ENCODE measurements around the gene CYB561D2. TPM values are rescaled to one million over a fixed set of nuclear protein-coding genes. Genes with fewer than 3 reads are reported as not detected.

The CYB561D2 gene
- total RNA-seq, 2 donors from 2014 or later, result 7.9 to 10.5 TPM

DNA sequence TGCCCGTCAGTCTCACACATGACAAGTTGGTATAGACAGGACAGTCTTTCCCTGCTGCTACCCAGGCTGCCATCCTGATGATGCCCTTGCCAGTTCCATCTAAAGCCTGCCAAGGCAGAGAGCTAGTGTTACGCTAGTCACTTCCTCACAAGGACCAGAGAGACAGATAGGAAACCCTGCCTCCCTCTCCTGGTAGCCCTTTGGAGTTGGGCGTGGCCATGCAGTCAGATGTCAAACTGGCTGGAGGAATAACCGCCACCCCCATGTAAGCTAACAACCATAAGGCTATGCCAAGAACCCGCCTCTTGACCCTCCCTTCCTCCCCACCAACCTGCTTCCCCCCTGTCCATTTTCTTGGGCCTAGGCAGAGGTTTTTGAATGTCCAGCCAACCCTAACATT lies 5.9 kb downstream of the CYB561D2 start:
- intact Hi-C loops (cut with DNase I), result no loop called here

DNA sequence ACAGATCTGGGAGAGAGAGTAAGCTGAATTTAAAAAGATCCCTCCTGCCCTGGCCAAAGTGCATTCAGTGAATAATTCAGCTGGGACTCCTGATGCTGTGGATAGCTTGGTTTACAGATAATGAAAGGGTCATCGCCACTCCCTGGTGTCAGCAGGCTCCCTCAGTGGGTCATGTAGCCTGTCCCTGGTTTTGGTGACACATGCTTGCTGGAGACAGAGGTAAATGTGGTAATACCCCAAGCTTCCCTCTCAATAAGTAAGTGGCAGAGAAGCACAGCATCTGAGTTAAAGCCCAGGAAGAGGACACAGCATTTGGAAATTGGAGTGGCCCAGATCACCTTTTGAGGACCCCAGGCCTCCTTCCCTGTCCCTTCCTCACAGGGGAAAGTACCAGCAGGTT lies 6.8 kb downstream of the CYB561D2 start:
- no peak for DNase-seq (ENCODE audit: low spot score)
- intact Hi-C loops (cut with DNase I), result no loop called here

More for the DNA sequence above, 5.9 kb downstream of the CYB561D2 start:
- no peak for DNase-seq (ENCODE audit: low spot score)

DNA sequence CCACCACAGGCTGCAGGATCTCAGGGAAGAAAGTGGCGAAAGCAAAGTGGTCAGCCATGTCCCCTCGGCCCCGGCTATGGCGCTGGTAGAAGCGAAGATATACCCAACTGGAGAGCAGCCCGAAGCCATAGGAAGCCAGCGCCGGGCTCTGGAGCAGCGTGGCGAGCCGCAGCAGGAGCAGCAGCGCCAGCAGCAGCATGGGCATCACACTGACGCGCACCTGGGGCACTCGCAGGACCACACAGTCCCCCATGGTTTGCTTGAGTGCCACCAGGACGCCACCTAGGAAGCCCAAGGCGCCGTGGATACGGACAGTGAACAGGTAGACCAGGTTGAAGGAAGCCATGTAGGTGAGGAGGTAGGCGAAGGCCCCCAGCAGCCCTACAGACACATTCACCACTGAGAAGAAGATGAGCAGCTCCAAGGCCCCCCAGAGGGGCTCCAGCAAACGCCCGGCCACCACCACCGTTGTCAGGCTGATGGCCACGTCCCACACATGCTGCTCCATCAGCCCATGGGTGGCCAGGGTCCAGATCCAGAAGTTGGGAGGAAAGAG lies 7.8 kb downstream of the CYB561D2 start:
- intact Hi-C loops (cut with DNase I), result no loop called here
- DNase-seq (ENCODE audit: low spot score), result no peak

DNA sequence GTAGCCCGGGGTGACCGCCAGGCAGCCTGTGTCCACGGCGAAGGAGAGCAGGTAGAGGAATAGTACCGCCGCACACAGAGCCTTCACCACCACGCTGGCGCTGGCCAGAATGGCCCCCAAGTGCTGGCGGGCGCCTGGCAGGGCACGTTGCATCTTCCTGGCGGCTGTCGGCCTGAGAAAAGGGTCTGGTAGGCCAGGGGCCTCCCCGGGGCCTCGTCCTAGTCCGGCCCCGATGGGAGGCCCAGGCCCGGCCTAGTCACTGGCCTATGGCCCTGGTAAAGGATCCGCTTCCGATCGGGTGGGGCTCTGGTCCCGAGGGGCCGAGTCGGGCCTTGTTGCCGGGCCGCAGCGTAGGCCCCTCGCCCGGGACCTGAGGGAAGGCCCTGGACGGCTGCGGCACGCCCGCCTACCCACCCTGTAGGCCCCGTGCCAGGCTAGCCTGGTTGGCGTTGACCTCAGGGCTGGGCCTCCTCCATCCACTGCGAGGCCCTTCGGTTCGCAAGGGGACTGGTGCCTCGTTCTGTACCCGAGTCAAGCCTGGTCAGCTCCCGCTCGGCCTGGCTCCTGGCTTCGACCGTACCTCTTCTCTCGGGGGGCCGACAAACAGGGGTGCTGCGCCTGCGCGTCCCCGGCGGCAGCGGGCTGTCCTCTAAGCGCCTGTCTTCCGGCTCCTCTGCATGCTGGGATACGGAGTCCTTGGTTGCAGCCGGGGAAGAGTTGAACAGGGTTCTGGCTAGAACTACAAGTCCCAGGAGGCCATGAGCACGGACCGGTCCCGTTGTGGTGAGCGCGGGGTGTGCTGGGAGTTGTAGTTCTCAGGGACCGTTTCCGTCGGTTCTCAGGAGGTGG lies 8.5 kb downstream of the CYB561D2 start, which contains the start of gene TMEM115:
TMEM115 (minus strand) TSS at position 611 of the 849 bp plus-strand sequence; CDS start at position 153, 458 bp downstream.
- intact Hi-C loops (cut with DNase I), result no loop called here

DNA sequence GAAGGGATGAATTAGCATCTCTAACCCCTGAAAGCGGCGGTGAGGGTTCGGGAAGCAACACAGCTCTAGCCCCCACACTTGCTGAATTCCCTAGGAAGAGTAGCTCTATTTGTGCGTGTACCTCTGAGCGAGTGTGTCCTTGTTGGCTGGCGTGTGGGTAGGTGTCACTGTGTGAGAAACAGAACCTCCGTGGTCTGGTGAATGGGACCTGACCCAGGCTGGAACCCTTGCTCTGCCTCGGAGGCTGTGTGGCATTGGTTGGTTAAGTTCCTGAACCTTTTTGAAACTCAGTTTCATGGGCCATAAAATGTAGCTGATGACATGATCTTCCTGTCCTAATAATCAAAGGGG lies 9.1 kb downstream of the CYB561D2 start:
- intact Hi-C loops (cut with DNase I), result no loop called here

More for the DNA sequence above, 8.5 kb downstream of the CYB561D2 start, which contains the start of gene TMEM115:
- DNase-seq (ENCODE audit: low spot score), result peak; percentile 98

DNA sequence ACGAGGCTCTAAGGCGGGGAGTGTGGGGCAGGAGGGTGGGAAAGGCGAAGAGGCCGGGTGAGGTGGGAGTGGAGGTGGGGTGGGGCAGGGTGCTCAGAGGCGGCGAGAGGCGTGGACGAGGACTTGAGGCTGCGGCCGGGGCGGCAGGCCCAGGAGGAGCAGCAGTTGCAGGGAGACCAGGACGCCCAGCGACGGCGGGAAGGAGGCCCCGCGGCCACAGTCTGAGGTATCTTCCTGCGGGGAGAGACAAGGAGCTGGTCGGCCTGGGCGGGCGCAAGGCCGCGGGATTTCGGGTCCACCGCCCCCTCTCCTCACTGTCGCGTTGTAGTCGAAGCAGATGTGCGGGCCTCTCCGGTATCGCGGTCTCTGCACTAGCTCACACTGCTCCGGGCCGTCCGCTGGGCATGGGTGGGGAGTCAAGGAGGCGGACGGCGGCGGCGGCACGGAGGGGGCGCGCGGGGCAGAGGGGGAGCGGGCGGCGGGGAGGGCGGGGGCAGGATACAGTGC lies 14.0 kb downstream of the CYB561D2 start:
- intact Hi-C loops (cut with DNase I), result no loop called here
- no peak for DNase-seq (ENCODE audit: low spot score)

More for the DNA sequence above, 9.1 kb downstream of the CYB561D2 start:
- DNase-seq (ENCODE audit: low spot score), result no peak

DNA sequence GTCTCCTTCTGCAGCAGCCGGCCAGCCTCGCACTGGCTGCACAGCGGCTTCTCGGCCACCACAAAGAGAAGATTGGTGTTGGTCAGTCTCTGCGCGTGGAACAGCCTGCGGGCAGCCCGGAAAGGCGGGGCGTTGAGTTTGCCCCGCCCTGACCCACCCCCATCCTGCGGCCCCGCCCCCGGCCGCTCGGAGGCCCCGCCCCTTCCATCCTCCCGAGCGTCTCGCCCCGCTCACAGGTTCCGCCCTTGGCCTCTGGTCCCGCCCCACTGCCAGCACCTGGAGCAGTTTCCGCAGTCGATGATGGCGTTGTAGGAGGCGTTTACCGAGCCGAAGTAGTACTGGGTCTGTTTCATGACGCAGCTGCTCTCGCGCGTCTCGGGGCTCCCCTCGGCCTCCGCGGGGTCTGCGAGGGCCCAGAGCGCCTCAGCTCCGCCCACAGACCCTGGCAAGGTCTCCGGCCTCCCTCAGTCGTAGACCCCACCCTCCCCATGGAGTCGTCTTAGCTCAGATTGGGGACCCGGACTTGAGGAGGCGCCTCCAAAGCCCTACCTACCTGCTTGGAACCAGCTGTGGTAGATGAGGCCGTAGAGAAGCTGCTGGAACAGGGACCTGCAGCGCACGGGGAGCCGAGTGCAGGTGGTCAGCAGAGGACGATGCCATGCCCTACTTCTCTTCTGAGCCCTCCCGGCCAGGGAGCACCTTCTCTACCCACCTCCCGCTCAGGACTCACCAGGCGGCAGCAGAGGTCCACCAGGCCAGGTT lies 14.6 kb downstream of the CYB561D2 start:
- intact Hi-C loops (cut with DNase I), result no loop called here
- peak; percentile 95 for DNase-seq (ENCODE audit: low spot score)

DNA sequence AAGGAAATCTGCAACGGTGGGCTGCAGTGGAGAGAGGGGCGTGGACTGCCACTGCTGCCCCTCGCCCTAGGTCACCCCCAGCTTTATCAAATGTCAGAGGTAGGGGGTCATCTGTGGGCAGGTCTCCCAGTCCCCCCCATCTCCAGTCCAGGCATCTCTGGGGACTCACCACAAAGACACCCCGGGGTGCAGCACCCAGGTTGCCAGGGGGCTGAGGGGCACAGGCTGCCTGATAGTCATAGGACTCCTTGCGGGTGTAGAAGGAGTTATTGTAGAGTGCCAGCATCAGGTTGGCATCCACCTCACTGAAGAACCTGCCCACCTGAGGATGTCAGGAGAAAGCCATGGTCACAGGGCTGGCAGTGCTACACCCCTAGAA lies 15.2 kb downstream of the CYB561D2 start:
- intact Hi-C loops (cut with DNase I), result no loop called here
- DNase-seq (ENCODE audit: low spot score), result no peak

DNA sequence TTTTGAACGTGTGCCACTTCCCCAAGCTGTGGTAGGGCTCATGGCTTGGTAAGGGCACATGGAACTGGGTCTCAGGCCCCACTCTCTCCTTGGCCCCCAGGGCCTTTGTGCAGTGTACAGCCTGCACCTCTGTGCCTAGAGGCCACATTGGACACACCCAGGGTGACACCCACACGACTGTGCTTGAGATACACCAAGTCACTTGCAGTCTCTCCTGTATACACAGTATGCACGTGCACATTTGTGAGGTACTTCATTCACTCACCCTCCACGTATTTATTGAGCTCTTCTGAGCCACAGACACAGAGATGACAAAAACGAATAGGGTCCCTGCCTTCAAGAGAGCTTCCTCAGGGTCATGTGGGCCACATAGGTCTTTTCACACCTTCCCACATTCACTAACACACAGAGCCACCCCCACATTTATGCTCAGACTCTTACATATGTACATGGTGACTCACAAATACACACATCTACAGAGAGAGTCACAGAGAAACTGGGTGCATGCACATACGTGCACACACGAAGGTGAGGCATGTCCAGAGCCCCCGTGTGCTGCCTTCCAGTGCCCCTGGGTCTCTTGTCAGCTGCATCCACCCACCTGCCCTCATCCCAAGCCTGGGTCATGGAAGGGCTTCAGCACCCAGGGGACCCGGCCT lies 18.5 kb downstream of the CYB561D2 start:
- intact Hi-C loops (cut with DNase I), result no loop called here
- no peak for DNase-seq (ENCODE audit: low spot score)

DNA sequence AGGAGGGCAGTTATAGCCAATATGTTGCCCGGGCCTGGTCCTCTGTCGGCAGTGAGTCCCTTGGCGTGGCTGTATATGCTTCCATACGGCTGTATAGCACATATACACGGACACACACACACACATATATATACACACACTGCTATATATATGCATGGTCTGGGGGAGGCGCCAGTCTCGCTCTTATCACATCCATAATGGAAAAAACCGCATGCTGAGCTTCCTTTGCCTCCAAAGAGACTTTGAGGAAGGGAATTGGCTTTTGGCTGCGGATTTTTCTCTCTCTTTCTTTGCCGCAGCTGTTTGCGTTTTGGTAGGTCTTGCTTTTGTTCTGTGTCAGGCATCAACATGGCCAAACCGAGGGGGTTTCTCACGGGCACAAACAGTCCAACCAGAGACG lies 19.9 kb downstream of the CYB561D2 start:
- DNase-seq (ENCODE audit: low spot score), result no peak
- intact Hi-C loops (cut with DNase I), result no loop called here

DNA sequence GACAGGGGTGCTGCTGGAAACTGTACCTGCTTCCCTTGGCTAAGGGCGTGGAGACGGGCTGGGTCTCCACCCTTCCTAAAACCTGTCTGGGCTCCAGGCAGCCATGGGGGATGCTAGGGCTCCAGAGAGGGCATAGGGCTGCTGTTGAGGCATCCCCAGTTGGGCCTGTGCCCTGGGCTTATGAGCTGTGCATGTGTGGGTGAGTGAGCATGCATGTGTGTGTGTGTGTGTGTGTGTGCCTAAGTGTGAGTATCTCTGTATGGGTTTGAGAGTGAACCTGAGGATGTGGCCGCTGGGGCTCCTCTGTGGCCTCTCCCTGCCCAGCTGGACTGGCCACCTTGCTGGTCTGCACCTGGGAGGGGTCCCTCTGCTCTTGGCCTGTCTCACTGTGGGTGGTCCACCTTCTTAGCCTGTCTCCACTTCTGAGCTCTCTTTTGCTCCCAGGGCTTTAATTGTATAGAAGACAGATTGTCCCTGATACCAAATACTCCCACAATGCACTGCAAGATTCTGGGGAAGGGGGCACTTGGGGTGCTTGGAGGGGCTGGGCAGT lies 20.5 kb downstream of the CYB561D2 start:
- intact Hi-C loops (cut with DNase I), result no loop called here
- no peak for DNase-seq (ENCODE audit: low spot score)

DNA sequence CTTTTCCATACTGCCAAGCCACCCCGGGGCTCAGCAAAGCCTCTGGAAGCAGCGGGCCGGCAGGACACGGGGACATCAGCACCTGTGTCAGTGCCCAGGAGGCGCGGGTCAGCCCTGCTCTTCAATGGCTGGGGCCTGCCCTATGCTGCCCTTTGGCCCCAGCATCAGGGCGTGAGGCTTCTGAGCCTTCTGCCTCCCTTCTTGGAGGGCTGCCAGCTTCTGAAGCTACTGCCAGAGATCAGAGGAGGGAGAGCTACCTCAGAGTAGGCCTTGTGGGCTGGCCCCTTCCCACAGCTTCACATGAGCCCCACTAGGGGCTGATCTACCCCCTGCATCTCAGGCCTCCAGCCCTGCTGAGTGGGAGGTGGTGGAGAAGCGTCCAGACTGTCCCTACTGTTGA lies 21.7 kb downstream of the CYB561D2 start:
- intact Hi-C loops (cut with DNase I), result no loop called here
- no peak for DNase-seq (ENCODE audit: low spot score)

DNA sequence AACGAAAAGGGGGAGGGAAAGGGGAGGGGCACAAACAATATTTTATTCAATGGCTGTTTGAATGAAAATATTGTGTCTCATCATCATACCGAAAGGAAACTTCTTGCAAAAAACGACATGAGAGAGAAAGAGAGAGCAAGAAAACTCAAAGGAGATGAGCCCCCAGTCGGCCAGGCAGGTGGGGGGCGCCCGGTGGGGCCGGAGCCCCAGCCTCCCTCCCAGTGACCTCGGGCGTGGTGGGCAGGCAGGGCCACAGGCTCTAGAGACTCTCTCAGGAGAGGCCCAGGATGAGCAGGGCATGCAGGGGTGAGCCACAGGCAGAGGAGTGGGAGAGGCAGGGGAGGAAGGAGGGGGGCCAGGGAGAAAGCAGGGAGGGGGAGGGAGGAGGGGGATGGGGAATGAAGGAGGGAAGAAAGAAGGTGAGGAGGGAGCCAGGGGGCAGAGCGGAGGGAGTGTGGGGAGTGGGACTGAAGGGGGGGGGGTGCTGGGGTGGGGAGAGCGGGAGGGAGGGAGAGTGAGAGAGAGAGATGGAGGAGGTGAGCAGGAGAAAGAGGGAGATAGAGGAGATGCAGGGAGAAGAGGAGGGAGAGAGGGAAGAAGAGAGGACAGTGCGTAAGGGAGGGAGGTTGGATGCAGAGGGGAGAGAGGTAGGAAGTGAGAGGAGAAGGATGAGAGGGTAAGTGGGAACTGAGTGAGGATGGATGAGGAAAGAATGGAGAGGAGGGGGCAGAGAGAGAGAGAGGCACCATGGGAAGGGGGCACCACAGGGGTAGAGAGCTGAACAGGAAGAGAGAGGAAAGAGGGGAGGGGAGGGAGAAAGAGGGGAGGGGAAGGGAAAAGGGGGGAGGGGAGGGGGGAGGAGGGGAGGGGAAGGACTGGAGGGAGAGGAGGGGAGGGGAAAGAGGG lies 22.7 kb downstream of the CYB561D2 start:
- intact Hi-C loops (cut with DNase I), result no loop called here
- no peak for DNase-seq (ENCODE audit: low spot score)

DNA sequence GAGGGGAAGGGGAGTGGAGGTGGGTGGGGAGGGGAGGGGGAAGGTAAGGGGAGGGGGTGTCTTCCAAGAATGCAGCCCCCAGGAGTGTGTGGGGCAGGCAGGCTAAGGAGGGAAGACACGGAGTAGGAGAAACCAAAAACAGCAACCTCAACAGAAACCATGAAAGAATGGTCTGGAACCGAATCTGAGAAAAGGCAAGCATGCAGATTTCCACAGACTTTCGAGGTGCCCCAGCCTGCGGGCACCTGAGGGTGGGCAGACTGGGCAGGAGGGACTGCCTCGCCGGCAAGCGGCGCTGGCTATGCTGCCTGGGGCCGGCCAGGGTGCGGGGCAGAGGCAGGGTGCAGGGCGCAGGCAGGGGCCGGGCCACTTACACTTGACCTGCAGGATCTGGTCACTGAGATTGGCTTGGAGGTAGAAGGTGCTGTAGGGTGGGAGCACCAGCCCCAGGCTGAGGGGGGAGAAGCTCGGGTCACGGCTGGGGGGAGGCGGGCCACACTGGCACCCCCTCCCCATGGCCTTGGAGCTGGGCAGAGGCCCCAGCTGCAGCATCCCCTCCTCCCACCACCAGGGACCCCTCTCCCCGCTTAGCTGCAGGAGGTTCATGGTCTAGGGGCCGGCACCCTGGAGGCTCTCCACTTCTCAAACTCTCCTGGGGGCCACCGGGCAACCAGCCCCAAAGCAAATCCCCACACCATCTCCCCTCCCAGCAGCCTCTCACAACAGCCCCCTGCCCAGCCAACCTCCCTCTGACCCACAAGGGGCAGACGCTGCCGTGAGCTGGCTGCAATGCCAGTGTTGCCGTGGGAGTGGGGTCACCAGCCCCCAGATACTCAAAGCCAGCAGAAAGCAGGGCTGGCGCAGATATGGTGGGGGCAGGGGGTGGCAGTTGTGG lies 23.9 kb downstream of the CYB561D2 start:
- DNase-seq (ENCODE audit: low spot score), result no peak
- intact Hi-C loops (cut with DNase I), result no loop called here

DNA sequence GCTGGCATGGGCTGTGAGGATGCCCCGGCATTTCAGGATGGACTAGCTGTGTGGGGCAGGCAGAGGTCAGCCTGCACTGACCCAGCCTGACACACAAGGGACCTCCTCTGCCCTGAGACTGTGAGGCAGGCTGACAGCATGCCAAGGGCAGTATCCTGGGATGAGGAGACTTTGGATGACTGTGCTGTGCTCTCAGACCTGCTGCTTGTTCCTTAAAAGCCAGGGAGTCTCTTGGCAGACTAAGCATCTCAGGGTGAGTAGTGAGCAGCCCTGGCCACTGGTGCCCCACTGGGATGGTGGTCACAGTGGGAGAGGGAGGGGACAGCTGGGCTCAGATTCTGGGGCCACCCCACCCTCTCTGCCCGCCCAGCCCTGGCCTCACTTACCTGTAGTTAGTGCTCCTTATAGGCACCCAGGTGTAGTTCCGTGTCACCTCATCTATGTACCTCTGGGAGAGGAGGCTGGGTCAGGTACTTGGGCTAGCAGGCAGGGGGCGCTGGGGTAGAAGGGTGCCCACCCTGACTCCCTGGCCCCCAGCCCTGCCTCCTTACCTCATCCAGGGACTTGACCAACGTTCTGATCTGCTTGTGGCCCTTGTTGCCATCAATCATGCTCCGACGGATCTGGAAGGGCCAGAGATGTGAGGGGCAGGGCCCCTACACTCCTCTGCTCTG lies 24.7 kb downstream of the CYB561D2 start:
- intact Hi-C loops (cut with DNase I), result no loop called here
- no peak for DNase-seq (ENCODE audit: low spot score)

DNA sequence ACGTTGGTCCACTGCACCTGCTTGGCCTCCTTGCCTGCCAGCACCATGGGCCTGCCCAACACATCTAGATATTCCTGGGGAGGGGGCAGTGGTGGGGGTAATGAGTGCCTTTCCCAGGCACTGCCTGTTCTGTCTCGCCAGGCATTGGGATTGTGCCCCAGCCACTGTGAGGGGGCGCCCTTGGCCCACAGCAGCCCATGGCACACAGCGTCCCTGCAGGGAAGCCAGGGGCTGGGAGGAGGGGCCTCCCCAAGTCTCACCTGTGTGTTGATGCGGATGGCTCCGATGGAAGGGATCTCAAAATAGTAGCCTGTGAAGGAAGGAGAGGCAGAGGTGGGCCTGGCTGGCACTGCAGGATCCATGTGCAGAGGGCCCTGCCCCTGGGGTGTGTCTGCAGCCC lies 27.4 kb downstream of the CYB561D2 start:
- DNase-seq (ENCODE audit: low spot score), result no peak
- intact Hi-C loops (cut with DNase I), result no loop called here

DNA sequence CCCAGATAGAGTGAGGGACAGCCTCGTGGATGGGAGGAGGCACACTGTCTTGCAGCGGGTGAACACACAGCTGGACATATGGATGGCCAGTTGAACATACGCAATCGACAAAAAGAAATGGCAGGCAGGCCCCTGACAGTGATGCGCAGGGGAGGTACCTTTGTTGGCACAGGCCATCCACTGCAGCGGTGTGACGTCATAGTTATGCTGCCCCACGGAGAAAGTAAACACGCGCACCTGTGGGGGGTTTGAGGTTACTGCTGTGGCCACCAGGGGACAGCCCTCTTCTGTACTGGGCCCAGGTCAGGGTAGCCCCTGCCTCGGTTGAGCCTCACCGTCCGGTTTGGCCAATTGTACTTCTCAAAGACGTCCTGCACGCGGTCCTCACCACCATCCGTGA lies 28.1 kb downstream of the CYB561D2 start:
- DNase-seq (ENCODE audit: low spot score), result no peak
- intact Hi-C loops (cut with DNase I), result no loop called here
